Measurements from ENCODE around the gene BANF2.
"Not testable (repeated sequence)": the region's sequence is repeated elsewhere in the genome, so short reads cannot be mapped to it uniquely, and the experiment has no call there.

Gene BANF2

GRCh38 chr20:17657898-17658647 lies 41.7 kb upstream of the BANF2 start:
- no peak for TF ChIP-seq CTCF (conservative IDR thresholded peaks at IDR 0.05; ENCODE audit: low read depth)
- CTCF ChIA-PET, result no interaction called here
- no peak overlapping the region for H3K27ac ChIP-seq
- POLR2A ChIA-PET (ENCODE audit: low non-redundant PET), result no interaction called here
- DNase-seq (ENCODE audit: low spot score), result no peak

GRCh38 chr20:17658648-17658993 lies 41.1 kb upstream of the BANF2 start:
- no peak for DNase-seq (ENCODE audit: low spot score)
- no peak overlapping the region for H3K27ac ChIP-seq
- CTCF ChIA-PET, result no interaction called here
- no peak for TF ChIP-seq CTCF (conservative IDR thresholded peaks at IDR 0.05; ENCODE audit: low read depth)
- POLR2A ChIA-PET (ENCODE audit: low non-redundant PET), result no interaction called here

GRCh38 chr20:17659344-17659743 lies 40.4 kb upstream of the BANF2 start:
- CTCF ChIA-PET; POLR2A ChIA-PET (ENCODE audit: low non-redundant PET); DNase-seq (ENCODE audit: low spot score); H3K27ac ChIP-seq: not testable (repeated sequence)

GRCh38 chr20:17659801-17660200 lies 40.0 kb upstream of the BANF2 start:
- CTCF ChIA-PET, result no interaction called here
- TF ChIP-seq CTCF (conservative IDR thresholded peaks at IDR 0.05; ENCODE audit: low read depth), result no peak
- no peak overlapping the region for H3K27ac ChIP-seq
- no peak for DNase-seq (ENCODE audit: low spot score)
- POLR2A ChIA-PET (ENCODE audit: low non-redundant PET), result no interaction called here

- no peak for TF ChIP-seq CTCF (conservative IDR thresholded peaks at IDR 0.05; ENCODE audit: low read depth)
- POLR2A ChIA-PET (ENCODE audit: low non-redundant PET), result no interaction called here
- H3K27ac ChIP-seq, result no peak overlapping the region
- CTCF ChIA-PET, result no interaction called here
- no peak for DNase-seq (ENCODE audit: low spot score)
These were observed 39.1 kb upstream of the BANF2 start for GRCh38 chr20:17660667-17661066.

GRCh38 chr20:17661121-17661744 lies 38.5 kb upstream of the BANF2 start:
- DNase-seq (ENCODE audit: low spot score), result no peak
- ChIA-PET POLR2A (ENCODE audit: low non-redundant PET) (no interaction called here), CTCF (interaction anchor here (0.7 kb wide), 1 partner anchor 9 kb away, joined by 3 read pairs; no protein-coding TSS in a partner anchor)
- H3K27ac ChIP-seq, result no peak overlapping the region
- TF ChIP-seq CTCF (conservative IDR thresholded peaks at IDR 0.05; ENCODE audit: low read depth), result no peak

GRCh38 chr20:17662333-17663039 lies 37.3 kb upstream of the BANF2 start:
- DNase-seq (ENCODE audit: low spot score), result no peak
- ChIA-PET CTCF (interaction anchor here (0.7 kb wide), 1 partner anchor 10 kb away, joined by 3 read pairs; no protein-coding TSS in a partner anchor), POLR2A (ENCODE audit: low non-redundant PET) (no interaction called here)
- TF ChIP-seq CTCF (conservative IDR thresholded peaks at IDR 0.05; ENCODE audit: low read depth), result no peak
- H3K27ac ChIP-seq, result no peak overlapping the region
